Stimulated activated CD4-positive, alpha-beta T cell treated with anti-CD3 and anti-CD28 coated beads, Interleukin-1b, Interleukin-23, amount 100 ng/mL, for 24 hours (primary cell): ENCODE data around the gene STAG2.
"Not testable (repeated sequence)": the region's sequence is repeated elsewhere in the genome, so short reads cannot be mapped to it uniquely, and the experiment has no call there.

Source experiments
- DNase-seq, 4 experiments: peaks; one replicate each; pipeline ENCODE4 v3.0.0-alpha.2; 2020; ENCODE audit warnings: low read depth in 4 of 4, low spot score in 1 of 4

STAG2 gene

GRCh38 chrX:124030520-124030919 lies 69.0 kb downstream of the STAG2 start:
- no peak for DNase-seq

GRCh38 chrX:124033821-124034220 lies 72.3 kb downstream of the STAG2 start:
- no peak for DNase-seq

GRCh38 chrX:124035657-124036056 lies 74.2 kb downstream of the STAG2 start:
- DNase-seq = no peak

GRCh38 chrX:124042042-124042441 lies 80.5 kb downstream of the STAG2 start:
- DNase-seq = no peak

- DNase-seq = no peak
Measured at GRCh38 chrX:124045109-124045508, 83.6 kb downstream of the STAG2 start.

GRCh38 chrX:124084417-124084816 lies 122.9 kb downstream of the STAG2 start:
- not testable (repeated sequence) for DNase-seq

- DNase-seq = no peak
Measured at GRCh38 chrX:124085063-124085462, 123.6 kb downstream of the STAG2 start.

GRCh38 chrX:124086411-124086810 lies 124.9 kb downstream of the STAG2 start:
- peak in 1 of 4 experiments; percentile 5 for DNase-seq

- no peak for DNase-seq
Measured at GRCh38 chrX:124087000-124087746, 125.7 kb downstream of the STAG2 start.

GRCh38 chrX:124093222-124093621 lies 131.7 kb downstream of the STAG2 start:
- no peak for DNase-seq

GRCh38 chrX:124097116-124097515 lies 135.6 kb downstream of the STAG2 start:
- no peak for DNase-seq

GRCh38 chrX:124098089-124098488 lies 136.6 kb downstream of the STAG2 start:
- no peak for DNase-seq

GRCh38 chrX:124103966-124104365 lies 142.5 kb downstream of the STAG2 start:
- DNase-seq = no peak

GRCh38 chrX:124104512-124104911 lies 143.0 kb downstream of the STAG2 start:
- DNase-seq = not testable (repeated sequence)

- no peak for DNase-seq
Measured at GRCh38 chrX:124113621-124114600, 152.4 kb downstream of the STAG2 start.

- DNase-seq = no peak
Measured at GRCh38 chrX:124117325-124117724, 155.8 kb downstream of the STAG2 start.

GRCh38 chrX:124125471-124125870 lies 164.0 kb downstream of the STAG2 start:
- no peak for DNase-seq

- DNase-seq = no peak
Measured at GRCh38 chrX:124127496-124127895, 166.0 kb downstream of the STAG2 start.

- not testable (repeated sequence) for DNase-seq
Measured at GRCh38 chrX:124132437-124132836, 170.9 kb downstream of the STAG2 start.

GRCh38 chrX:124145749-124146148 lies 184.2 kb downstream of the STAG2 start:
- no peak for DNase-seq

GRCh38 chrX:124151195-124151594 lies 189.7 kb downstream of the STAG2 start:
- no peak for DNase-seq
